ENCODE measurements around the gene RGS16.
"Not testable (repeated sequence)": the region's sequence is repeated elsewhere in the genome, so short reads cannot be mapped to it uniquely, and the experiment has no call there.

RGS16 gene, protein sequence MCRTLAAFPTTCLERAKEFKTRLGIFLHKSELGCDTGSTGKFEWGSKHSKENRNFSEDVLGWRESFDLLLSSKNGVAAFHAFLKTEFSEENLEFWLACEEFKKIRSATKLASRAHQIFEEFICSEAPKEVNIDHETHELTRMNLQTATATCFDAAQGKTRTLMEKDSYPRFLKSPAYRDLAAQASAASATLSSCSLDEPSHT

DNA sequence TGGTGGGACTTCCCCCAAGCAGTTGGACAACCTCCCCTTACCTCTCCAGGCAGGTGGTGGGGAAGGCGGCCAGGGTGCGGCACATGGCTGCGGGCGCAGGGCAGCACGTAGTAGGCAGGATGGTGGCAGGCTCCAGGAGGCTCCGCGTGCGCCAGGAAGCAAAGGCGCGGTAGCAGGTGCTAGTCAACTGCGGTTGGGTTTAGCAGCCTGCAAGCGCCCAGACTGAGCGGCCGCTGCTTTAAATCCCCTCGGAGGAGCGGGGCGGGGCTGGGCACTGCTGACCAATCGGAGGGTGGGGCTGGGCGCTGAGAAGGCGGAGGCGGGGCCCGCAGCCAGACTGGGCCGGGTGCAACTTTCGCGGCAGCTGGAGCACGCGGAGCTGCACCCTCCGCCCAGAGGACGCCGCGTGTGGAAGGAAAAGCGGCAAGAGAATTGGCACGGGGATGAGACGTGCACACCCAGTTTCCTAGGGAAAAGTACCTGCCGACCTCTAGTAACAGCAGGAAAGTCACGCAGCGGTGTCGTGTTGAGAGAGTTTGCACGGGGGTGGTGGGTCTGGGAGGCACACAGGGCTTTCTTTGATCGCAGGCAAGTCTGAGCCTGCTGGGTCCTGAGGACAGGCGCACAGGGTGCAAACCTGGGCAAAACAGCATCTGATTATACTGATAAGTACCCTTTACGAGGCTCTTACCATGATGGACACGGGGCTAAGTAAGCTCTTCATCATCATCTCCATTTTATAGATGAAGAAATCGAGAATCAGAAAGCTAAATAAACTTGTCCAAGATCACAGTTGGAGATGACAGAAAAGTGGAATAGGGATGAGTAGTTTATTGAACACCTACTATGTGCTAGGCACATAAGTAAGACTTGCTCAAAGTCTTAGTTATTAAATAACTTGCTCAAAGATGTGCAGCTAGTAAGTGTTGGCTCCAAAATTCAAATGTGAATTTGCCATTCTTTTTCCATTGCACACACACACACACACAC lies at the start of gene RGS16:
Gene RGS16 (minus strand): TSS at position 215 of the 990 bp plus-strand sequence. CDS start 130 bp downstream, at position 85.
- peak; percentile 94 for DNase-seq

DNA sequence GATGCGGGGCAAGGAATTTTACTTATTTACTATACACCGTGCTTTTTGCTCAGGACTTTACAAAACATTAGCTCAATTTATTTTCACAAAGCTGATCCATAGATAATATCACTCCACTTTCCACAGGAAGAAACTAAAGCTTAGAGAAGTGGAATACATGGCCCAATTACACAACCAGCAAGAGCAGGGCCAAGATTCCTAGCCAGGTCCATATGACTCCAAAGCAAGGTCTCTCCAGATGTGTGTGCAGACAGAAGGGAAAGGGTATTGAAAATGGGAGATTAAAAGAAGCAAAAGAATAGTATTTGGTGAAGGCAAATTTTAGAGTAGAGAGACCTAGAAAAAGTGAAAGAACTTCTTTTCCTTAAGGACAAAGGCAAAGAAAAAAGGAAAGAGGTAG lies 49.8 kb upstream of the RGS16 start:
- no peak for DNase-seq

DNA sequence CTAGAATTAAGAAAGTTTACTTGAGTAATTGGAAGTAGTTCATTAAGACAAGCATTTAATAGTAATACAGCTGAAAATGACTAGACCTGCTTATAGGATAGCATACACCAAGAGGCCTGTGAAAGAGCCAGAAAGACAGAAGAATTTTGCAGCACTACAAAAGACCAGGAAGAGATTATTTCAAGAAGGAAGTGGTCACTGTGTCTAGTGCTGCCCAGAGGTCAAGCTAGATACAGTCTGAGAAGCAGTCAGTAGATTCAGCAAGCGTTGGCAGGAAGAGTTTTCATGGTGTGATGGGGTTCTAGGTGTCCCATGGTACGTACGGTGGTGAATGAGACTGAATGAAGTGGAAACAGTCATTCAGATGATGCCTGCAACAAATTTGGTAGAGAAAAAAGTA lies 48.7 kb upstream of the RGS16 start:
- no peak for DNase-seq

DNA sequence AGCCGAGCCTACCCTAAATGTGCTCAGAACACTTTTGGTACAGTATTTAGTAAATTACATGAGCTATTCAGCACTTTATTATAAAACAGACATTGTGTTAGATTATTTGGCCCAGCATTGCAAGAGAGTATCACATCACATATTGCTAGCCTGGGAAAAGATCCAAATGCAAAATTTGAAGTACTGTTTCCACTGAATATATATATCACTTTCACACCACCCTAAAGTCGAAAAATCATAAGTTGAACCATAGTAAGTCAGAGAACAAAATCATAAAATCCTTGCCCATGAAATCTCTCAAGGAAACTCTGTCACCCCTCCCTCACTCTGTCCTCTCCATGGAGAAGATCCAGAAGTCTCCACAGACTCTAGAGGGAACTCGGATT lies 47.1 kb upstream of the RGS16 start:
- DNase-seq: no peak

DNA sequence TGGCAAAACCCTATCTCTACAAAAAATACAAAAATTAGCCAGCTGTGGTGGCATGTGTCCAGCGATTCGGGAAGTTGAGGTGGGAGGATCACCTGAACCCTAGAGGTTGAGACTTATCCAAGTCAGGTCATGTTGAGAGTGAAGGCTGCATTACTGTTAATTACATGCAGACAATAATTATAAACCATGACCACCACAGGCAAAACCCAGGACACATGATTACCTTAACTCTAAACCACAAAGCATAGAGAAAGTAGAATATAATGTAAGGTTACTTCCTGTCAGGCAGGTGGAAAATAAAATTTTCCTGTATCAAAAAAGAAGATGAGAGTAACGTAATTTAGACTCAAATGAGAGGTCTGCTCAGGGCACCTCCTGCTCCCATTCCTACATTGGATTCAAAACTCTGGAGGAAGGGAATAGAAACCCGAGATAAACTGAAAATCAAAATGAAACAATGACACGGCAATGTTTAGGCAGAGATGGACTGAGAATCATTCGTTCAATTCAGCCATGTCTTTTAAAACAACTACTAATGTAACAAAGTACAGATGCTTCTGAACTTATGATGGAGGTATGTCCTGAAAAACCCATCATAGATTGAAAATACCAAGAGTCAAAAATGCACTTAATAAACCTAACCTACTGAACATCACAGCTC lies 46.6 kb upstream of the RGS16 start:
- no peak for DNase-seq

DNA sequence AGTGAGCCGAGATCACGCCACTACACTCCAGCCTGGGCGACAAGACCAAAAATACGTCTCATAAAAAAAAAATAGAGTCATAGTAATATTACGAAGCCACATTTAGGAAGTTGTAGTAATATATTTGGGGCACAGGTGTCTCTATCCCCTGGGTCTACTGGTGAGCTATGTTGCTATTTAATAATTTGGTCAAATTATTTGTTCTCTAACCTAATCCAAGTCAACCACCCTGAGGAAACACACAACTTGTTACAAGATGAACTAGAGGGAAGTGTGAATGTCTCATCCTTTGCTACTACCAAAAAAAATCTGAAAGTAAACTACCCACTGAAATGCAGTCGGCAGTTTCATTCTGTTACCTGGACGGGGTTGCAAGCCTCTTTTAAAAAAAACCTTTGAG lies 44.9 kb upstream of the RGS16 start:
- DNase-seq: no peak

DNA sequence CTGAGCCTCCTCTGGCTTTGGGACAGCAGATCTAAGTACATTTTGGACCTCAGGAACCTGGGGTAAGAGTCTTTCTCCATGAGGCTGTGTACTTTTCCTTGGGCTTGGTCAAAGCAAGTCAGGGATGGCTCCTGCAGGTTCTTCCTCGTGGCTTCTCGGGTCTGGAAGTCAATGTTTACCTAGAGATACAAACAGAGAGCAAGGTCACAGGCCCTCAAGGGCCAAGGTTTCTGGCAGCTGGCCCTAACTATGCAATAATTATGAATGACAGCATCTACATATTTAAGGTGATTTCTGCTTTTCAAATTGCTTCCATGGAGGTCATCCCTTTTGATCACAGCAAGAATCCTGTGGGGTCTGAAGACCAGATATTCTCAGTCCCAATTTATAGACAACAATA lies 42.5 kb upstream of the RGS16 start:
- no peak for DNase-seq

DNA sequence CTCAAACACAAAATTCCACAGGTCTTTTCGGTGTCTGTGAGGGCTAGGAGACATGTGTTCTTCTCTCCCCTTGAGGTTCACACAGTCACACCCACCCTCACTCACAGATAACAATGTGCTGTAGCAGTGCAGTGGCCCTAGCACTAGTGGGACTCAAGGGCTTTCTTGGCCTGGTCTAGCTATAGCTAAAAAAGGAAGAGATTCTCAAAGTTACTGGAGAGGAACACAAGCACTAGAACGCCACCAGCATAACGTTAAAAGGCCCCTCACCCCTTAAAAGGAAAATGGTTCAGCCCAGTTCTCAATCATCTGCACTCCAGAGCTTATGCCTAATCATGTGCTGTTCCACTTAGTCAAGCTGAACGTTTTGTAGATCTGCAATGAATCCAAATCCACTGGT lies 40.7 kb upstream of the RGS16 start:
- DNase-seq: no peak

DNA sequence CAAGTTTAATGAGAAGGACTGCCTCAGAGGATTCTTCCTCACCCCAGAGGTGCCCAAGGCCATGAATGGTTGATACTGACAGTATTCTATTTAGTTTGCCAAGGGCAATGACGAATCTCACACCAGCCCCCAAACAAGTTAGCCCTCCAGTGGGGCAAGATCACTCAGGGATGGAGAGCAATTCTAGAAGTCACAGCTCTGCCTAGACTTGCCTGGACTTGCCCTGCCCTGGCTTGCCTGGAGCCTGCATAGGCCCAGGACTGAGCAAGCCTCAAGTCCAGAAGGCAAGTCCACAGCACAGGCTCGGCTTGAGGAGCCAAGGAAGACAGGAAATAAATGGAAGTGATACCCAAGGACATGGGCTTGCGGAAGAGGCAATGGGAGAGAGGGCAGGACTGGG lies 39.5 kb upstream of the RGS16 start:
- no peak for DNase-seq

DNA sequence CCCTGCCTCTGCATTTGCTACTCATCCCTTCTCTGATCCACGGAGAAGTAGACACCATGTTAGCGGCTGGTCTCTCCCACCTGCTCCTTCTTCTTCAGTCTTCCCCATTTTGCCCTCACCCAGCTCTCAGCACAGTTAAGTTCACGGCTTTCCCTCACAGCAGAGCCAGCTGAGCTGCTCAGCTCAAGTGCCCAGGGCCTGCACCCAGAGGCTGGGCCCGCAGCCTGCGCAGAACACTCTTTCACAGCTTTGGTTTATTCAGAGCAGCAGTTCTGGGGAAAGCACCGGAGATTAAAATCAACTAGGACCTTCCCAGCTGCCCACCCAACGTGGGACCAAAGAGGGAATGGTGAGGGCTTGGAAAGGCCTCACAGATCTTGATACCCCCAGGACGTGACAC lies 38.3 kb upstream of the RGS16 start:
- DNase-seq: no peak

DNA sequence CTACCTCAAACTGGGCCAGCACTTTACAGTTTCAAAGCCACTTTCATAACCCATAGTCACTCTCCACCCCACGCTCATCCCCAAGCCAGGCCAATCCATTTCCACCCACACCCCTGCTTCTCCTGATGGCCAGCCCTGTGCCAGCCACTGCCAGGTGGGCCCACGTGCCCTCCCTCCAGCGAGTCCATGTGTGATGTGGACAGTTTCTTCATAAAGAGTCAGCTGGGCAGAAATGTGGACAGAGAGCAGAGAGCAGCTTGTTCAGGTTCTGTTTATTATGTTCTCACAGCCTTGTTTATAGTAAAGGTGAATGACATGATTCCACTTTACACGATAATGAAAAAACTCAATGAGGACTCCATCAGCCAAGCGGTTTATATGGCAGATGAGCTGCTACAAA lies 37.4 kb upstream of the RGS16 start:
- DNase-seq: no peak

DNA sequence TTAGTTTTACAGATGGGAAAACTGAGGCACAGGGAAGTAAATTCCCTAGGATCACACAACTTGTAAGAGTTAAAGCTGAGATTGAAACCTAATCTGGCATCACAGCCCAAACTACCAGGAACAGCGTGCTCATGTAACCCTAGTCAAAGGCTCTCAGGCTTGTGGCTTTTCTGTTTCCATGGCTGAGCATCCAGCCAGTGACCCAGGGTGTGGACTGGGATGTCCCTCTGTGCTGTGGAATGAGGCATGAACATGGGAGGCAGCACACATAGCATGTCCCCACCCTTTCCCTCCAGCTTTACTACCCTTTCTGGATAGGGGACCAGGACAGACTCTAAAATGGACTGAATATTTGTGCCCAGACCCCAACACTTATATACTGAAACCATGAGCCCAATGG lies 35.1 kb upstream of the RGS16 start:
- no peak for DNase-seq

DNA sequence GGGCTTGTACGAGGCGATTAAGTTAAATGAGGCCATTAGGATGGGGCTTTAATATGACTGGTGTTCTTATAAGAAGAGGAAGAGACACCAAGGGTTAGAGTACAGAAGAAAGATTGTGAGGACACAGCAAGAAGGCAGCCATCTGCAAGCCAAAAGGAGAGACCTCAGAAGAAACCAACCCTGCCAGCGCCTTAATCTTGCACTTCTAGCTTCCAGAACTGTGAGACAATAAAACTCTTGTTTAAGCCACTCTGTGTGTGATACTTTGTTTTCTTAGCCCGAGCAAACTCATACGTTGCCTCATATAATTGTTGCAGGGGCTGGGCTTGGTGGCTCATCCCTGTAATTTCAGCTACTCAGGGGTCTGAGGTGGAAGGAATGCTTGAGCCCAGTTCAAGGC lies 33.6 kb upstream of the RGS16 start:
- no peak for DNase-seq

DNA sequence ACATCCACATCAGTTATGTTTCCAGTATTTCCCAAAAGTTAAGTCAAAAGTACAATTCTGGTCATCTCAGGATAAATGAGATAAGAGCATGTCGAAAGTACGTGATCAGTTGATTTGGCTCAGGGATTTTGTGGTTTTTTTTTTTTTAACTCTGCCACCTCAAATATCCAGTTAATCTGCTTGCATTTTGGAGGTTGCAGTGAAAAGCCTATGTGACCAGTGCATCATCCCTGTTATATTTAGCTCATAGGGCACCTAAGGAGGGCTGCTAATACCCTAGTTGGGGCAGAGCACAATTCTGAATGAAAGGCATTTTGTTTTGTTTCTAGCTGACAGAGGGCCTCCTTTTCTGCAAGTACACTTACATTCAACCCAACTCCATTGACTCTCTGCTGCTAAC lies 31.7 kb upstream of the RGS16 start:
- no peak for DNase-seq

DNA sequence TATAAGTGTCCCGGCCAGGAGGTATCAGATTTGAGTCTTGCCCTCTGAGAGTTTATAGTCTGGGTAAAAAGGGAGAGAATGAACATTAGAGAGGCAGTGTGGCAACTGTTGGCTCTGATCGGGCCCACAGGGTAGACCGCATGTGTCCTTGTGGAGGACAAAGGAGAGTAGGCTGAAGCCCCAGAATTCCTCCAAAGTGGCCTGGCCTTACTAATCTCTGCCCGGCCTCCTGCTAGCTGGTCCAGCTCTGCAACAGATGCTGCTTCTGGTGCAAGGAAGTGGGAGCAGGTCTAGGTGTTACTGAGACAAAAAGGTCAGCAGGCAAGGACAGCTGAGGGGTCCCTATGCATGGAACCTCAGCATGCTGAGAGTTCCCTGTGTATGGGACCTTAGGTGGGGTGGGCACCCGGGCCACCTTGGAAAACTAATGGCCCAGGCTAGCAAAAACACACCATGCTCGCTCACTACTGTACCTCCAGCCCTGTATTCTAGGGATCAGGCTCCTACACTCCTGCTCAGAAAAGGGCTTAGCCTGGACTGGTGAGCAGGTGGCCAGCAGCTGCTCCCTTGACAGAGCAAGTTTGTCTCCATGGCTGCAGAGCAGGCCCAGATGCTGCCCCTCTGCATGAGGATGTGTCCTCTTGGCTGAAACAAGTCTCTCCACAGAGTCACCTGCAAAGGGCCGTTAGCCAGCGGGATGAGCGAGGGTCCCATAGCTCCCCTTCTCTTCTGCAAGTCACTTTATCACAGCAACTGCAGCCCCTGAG lies 30.3 kb upstream of the RGS16 start:
- peak; percentile 76 for DNase-seq

DNA sequence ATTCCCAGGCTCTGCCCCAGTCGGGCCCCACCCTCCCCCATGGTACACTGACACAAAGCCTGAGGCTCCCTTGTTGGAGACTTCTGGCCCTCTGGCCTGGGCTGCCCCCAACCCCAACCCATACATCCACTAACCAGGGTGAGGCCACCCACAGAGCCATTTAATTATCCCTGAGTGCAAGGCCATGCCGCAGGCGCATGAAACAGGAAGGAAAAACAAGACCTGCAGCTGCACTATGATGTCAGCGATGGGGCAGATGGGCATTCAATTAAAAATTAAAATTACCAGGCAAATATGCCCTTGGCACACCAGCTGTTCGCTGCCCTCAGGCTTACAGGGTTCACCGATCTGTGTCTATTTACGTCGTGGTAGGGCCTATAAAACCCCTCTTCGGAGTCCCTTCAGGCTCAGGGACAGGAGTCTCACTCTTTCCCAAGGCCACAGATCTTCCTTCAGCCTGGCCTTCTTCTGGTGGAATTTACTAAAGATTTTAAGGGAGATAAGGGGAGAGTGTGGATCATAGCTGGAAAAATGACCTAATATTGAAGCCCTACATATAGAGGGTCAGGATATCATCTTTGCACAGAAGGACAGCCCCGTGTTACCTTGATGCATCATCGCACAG lies 29.6 kb upstream of the RGS16 start:
- peak; percentile 42 for DNase-seq

DNA sequence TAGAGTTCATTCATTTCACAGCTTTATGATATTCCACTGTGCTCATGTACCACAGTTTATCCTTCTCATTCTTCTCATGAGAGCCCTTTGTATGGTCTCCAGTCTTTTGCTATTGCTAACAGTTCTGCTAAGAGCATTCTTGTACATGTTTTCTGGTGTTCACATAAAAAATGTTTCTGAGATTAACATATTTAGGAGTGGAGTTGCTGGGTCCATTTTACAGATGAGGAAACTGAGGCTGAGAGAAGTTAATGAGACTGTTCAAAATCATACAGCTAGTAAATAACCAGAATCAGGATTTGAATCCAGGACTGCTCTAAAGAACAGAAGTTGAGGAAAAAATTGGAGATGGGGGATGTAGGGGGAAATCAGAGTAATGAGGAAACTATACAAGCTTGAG lies 28.8 kb upstream of the RGS16 start:
- no peak for DNase-seq

DNA sequence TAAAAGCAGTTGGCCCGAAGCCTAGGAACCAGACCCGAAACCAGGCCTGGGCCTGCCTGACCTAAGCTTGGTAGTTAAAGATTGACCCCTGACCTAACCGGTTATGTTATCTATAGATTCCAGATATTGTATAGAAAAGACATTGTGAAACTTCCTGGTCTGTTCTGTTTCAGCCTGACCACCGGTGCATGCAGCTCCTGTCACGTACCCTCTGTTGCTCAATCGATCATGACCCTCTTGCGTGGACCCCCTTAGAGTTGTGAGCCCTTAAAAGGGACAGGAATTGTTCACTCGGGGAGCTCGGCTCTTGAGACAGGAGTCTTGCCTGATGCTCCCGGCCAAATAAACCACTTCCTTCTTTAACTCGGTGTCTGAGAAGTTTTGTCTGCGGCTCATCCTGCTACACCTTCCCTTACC lies 28.3 kb upstream of the RGS16 start:
- not testable (repeated sequence) for DNase-seq

DNA sequence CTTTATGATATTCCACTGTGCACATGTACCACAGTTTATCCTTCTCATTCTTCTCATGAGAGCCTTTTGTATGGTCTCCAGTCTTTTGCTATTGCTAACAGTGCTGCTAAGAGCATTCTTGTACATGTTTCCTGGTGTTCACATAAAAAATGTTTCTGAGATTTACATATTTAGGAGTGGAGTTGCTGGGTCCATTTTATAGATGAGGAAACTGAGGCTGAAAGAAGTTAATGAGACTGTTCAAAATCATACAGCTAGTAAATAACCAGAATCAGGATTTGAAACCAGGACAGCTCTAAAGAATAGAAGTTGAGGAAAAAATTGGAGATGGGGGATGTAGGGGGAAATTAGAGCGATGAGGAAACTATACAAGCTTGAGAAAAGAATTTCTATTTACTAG lies 27.8 kb upstream of the RGS16 start:
- no peak for DNase-seq

DNA sequence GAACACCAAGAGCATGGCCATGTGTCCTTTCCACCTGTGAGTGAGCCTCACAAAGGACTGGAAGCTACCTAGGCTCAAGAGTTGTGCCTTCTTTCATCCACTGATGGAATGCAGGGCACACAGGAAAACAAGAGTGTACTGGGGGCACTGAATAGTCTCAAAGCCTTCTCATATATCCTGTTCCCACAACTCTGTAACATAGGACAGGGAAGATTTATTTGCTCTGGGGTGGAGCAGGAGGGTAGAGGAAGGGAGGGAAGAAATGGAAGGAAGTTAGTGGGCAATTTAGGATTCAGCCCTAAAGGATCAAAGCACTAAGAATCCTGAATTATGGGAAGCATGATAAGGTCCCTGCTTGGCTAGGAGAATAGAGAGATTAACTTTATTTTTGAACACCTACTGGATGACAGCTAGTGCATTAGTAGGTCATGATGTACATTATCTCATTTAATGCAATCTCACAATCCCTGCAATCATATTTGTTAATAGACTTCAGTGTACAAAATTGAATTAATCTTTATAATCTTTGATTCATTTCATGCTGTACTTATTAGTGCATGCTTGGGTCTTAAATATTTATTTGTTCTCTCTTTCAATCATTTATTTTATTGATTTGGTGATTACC lies 27.0 kb upstream of the RGS16 start:
- no peak for DNase-seq

DNA sequence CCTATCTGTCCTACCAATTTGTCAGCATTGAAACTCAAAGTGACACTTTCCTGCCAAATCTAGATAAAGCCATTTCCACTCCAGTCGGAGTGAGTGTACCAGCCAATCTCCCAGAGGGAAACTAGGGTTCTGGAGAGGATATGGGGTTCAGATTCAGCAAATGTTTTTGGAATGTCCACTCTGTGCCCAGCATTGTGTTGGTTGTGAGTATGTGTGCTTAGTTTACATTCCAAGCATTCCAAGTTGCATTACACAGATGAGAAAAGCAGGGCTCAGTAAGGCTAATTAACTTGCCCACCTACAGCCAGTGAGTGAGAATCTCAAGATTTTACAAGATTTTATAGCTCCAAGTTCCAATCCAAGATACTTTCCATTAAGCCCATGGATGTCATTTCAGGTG lies 26.4 kb upstream of the RGS16 start:
- DNase-seq: no peak

DNA sequence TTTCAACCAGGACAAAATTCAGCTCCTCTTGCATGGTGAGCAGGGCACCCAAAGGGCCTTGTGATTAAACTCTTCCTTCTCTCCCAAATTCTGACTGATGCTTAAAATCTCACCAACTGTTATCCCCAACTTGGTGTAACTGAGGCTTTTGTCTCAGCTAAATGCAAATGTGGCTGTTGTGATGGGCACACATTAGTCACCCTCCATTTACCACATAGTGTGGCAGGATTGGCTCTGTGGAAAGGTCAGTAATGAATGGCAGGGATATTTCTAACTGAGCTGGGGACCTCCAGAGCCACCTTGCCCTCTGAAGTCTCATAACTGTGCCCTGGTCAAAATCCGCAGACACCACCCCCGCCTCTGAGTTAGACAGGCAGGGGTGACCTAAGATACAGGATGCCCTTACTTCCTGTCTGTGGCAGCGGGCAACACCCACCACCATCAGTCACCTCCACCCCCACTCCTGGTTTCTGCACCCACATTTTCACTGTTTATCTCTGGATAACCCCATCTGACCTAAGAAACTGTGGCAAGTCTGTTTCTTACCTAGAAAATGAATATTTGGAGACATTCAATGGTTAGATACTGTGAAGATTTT lies 25.4 kb upstream of the RGS16 start:
- DNase-seq: no peak

Data from right hindlimb (tissue), 1 donor.